Panc1 (cell line): ENCODE measurements around the gene FAT2. TPM values are rescaled to one million over a fixed set of nuclear protein-coding genes. Genes with fewer than 3 reads are reported as not detected.

Experiments used
- ATAC-seq: fragments of 200-7000 bp; cut with Tn5 transposase; 2 replicates; pipeline ENCODE4 v1.9.1; 2020; ENCODE audit warnings: mild to moderate bottlenecking, moderate library complexity
- BruUV-seq: library from RNA; stranded (reverse); fragments of 400-500 nt; replicated peaks from 2 replicates; lab custom pipeline; 2021; lab: Mats Ljungman, UMichigan
- CTCF ChIA-PET: fragments of 300-600 bp; sonication (Branson Sonifier 250); formaldehyde crosslinking; loops from one replicate; lab custom pipeline; 2022; ENCODE audit warnings: antibody characterized with exemption; lab: Charles Lee
- POLR2A ChIA-PET: fragments of 300-600 bp; sonication (Branson Sonifier 250); formaldehyde crosslinking; loops from one replicate; lab custom pipeline; 2022; ENCODE audit warnings: antibody characterized with exemption; lab: Charles Lee
- DNase-seq: peaks from one replicate; pipeline ENCODE4 v3.0.0-alpha.2; 2010; ENCODE audit warnings: low read depth, low spot score
- H3K27ac ChIP-seq: 2 replicates; pipeline ENCODE4 v1.5.1; 2011; ENCODE audit warnings: mild to moderate bottlenecking, low read length, inconsistent platforms
- H3K27me3 ChIP-seq: fragments of 200-500 bp; sonication (Bioruptor generic); 2 replicates; pipeline ENCODE4 v1.6.0; 2014; ENCODE audit warnings: low read length, inconsistent platforms; ENCODE audit not compliant: control insufficient read depth, insufficient read depth
- H3K36me3 ChIP-seq: fragments of 200-500 bp; sonication (Bioruptor generic); 2 replicates; pipeline ENCODE4 v1.5.1; 2014; ENCODE audit warnings: inconsistent platforms, mild to moderate bottlenecking, low read length, moderate library complexity; ENCODE audit not compliant: control insufficient read depth, insufficient read depth
- H3K4me1 ChIP-seq: 2 replicates; pipeline ENCODE4 v1.5.1; 2011; ENCODE audit warnings: inconsistent platforms, mild to moderate bottlenecking, low read length, moderate library complexity; ENCODE audit not compliant: control insufficient read depth, insufficient read depth
- H3K4me3 ChIP-seq, 2 experiments: 2 replicates each; pipeline ENCODE4 v1.5.1; 2011 to 2012; ENCODE audit warnings: low read depth in 2 of 2, low read length in 2 of 2, mild to moderate bottlenecking in 2 of 2, inconsistent platforms in 1 of 2, moderate library complexity in 1 of 2
- H3K9me3 ChIP-seq: fragments of 200-500 bp; sonication (Bioruptor generic); 2 replicates; pipeline ENCODE4 v1.5.1; 2014; ENCODE audit warnings: low read depth, mild to moderate bottlenecking, inconsistent platforms, low read length, moderate library complexity; ENCODE audit not compliant: control insufficient read depth, insufficient read depth
- CTCF ChIP-seq: fragments of 450-650 bp; IDR thresholded peaks from 2 replicates; pipeline ENCODE4 v1.5.1; 2017; ENCODE audit warnings: mild to moderate bottlenecking
- POLR2AphosphoS5 ChIP-seq: IDR thresholded peaks from 2 replicates; pipeline ENCODE4 v1.6.1; 2012; ENCODE audit warnings: mild to moderate bottlenecking, low read depth, low read length, moderate library complexity
- REST ChIP-seq, 2 experiments: IDR thresholded peaks; 2 replicates each; pipeline ENCODE4 v1.6.1; 2011 to 2012; ENCODE audit warnings: low read depth in 2 of 2, control low read depth in 1 of 2, low read length in 1 of 2, mild to moderate bottlenecking in 1 of 2, moderate library complexity in 1 of 2; ENCODE audit not compliant: insufficient read depth in 1 of 2
- SIN3A ChIP-seq: IDR thresholded peaks from 2 replicates; pipeline ENCODE4 v1.6.1; 2012; ENCODE audit warnings: low read depth, mild to moderate bottlenecking, low read length, moderate library complexity, borderline replicate concordance; ENCODE audit not compliant: insufficient read depth
- TCF7L2 ChIP-seq: IDR thresholded peaks from 2 replicates; pipeline ENCODE4 v1.6.1; 2011; ENCODE audit warnings: mild to moderate bottlenecking, low read depth, low read length, inconsistent platforms
- in situ Hi-C: cut with HindIII; loops from 2 replicates; pipeline ENCODE4 v1.10.0; 2016; ENCODE audit warnings: low sequenced_read_pairs, low pct_unique_long_range_greater_than_20kb
- intact Hi-C: fragments of 100-400 bp; cut with micrococcal nuclease; formaldehyde crosslinking; loops from one replicate; pipeline ENCODE4 v1.10.0; 2022; ENCODE audit not compliant: unreplicated experiment
- total RNA-seq: library from RNA; stranded (reverse); gene quantifications from one replicate; pipeline ENCODE4 v1.2.1, GENCODE V29; 2021; ENCODE audit not compliant: unreplicated experiment

FAT2 gene
- total RNA-seq, 1 experiment from 2014 or later, result not detected

GRCh38 chr5:151551985-151552384 lies 39.1 kb downstream of the FAT2 start:
- ChIA-PET POLR2A (no interaction called here), CTCF (no interaction called here)
- intact Hi-C loops, result no loop called here
- in situ Hi-C loops, result no loop called here
- no peak for DNase-seq
- Histone ChIP-seq H3K4me3 (no peak overlapping the region), H3K36me3 (no peaks in the 10 kb centered on the region), H3K4me1 (no peaks in the 10 kb centered on the region), H3K9me3 (no peaks in the 10 kb centered on the region), H3K27me3 (peaks cover 4% of the 10 kb centered on the region), H3K27ac (no peak overlapping the region)
- BruUV-seq, result no TSS peak
- ATAC-seq, result no peak
- TF ChIP-seq REST (IDR thresholded peaks at IDR 0.05; ENCODE audit: insufficient read depth in 1 of 2, low read depth in 2 of 2, low read length in 1 of 2) (no peak), POLR2AphosphoS5 (no peak), TCF7L2 (no peak)

GRCh38 chr5:151550146-151550545 lies 41.0 kb downstream of the FAT2 start:
- H3K4me3 ChIP-seq, result no peak overlapping the region
- in situ Hi-C loops, result no loop called here
- H3K27me3 ChIP-seq, result peaks cover 10% of the 10 kb centered on the region
- no peaks in the 10 kb centered on the region for H3K4me1 ChIP-seq
- ATAC-seq, result no peak
- intact Hi-C loops, result no loop called here
- POLR2A ChIA-PET, result no interaction called here
- BruUV-seq, result no TSS peak
- no peak overlapping the region for H3K27ac ChIP-seq
- no peaks in the 10 kb centered on the region for H3K9me3 ChIP-seq
- H3K36me3 ChIP-seq, result no peaks in the 10 kb centered on the region
- TF ChIP-seq POLR2AphosphoS5 (no peak), SIN3A (no peak), TCF7L2 (no peak)
- DNase-seq, result no peak
- CTCF ChIA-PET, result interaction anchor here (0.6 kb wide), 1 partner anchor 234 kb away, joined by 9 read pairs; no protein-coding TSS in a partner anchor

- ChIA-PET POLR2A (no interaction called here), CTCF (no interaction called here)
- Histone ChIP-seq H3K36me3 (no peaks in the 10 kb centered on the region), H3K4me3 (no peak overlapping the region), H3K27me3 (peaks cover 10% of the 10 kb centered on the region), H3K9me3 (no peaks in the 10 kb centered on the region), H3K27ac (no peak overlapping the region), H3K4me1 (no peaks in the 10 kb centered on the region)
- BruUV-seq, result no TSS peak
- in situ Hi-C loops, result no loop called here
- TF ChIP-seq CTCF (no peak), REST (IDR thresholded peaks at IDR 0.05; ENCODE audit: insufficient read depth in 1 of 2, low read depth in 2 of 2, low read length in 1 of 2) (no peak), SIN3A (no peak), TCF7L2 (no peak), POLR2AphosphoS5 (no peak)
- intact Hi-C loops, result no loop called here
- DNase-seq (no peak), ATAC-seq (no peak)
Observed at GRCh38 chr5:151549713-151550112, 41.4 kb downstream of the FAT2 start.
